K562 (cell line): Measurements from ENCODE around the gene RPL21.

Source experiments
- CBX1 ChIP-seq: sonication (generic); IDR thresholded peaks from 2 replicates; pipeline ENCODE4 v1.6.1; 2016; ENCODE audit warnings: antibody characterized with exemption, low read depth, mild to moderate bottlenecking
- SIN3A ChIP-seq, 2 experiments: fragments of 150-350 bp in 1 of 2; IDR thresholded peaks; 2 replicates each; pipeline ENCODE4 v1.6.1; 2011 to 2016; ENCODE audit warnings: borderline replicate concordance in 2 of 2, low read depth in 2 of 2, low read length in 2 of 2, mild to moderate bottlenecking in 2 of 2, moderate library complexity in 2 of 2; ENCODE audit not compliant: control insufficient read depth in 1 of 2
- SMARCA4 ChIP-seq: fragments of 450-650 bp; IDR thresholded peaks from 2 replicates; pipeline ENCODE4 v1.6.1; 2016

DNA sequence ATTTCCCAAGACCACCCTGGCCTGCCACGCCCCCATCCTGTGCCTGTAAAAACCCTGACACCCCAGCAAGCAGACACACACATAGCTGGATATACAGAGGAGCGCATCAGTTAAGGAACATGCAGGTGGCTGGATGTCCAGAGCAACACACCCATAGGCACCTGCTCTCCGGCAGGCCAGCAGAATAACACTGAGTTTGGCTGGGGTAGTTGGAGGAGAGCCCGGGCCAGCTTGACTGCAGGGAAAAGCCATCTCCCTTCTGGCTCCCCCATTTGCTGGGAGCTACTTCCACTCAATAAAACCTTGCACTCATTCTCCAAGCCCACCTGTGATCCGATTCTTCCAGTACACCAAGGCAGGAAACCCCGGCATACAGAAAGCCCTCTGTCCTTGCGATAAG, 28.1 kb downstream of the RPL21 start:
- TF ChIP-seq SMARCA4: no peak
- TF ChIP-seq CBX1: no peak
- TF ChIP-seq SIN3A (IDR thresholded peaks at IDR 0.05; ENCODE audit: borderline replicate concordance in 2 of 2, control insufficient read depth in 1 of 2, low read depth in 2 of 2, low read length in 2 of 2): no peak
